HepG2 (cell line): ENCODE results near the gene PSMA7. TPM values are rescaled to one million over a fixed set of nuclear protein-coding genes. Genes with fewer than 3 reads are reported as not detected.
A peak's percentile ranks its signal among the peaks of the same experiment; 100 is the strongest.

Source experiments
- ATAC-seq: fragments of 200-7000 bp; cut with Tn5 transposase; 3 replicates; pipeline ENCODE4 v1.9.1; 2020; ENCODE audit warnings: mild to moderate bottlenecking, moderate library complexity
- BruUV-seq: library from RNA; stranded (reverse); fragments of 400-500 nt; replicated peaks from 2 replicates; lab custom pipeline; 2021; lab: Mats Ljungman, UMichigan
- CTCF ChIA-PET: fragments of 300-600 bp; formaldehyde crosslinking; extraction: SDS; loops from one replicate; lab custom pipeline; 2021; ENCODE audit warnings: low total read pairs, inconsistent platforms, low intra/inter-chr PET ratio; lab: Yijun Ruan, JAX
- POLR2A ChIA-PET: fragments of 350-600 bp; sonication (Branson Sonifier 250); formaldehyde crosslinking; loops from one replicate; lab custom pipeline; 2020; ENCODE audit warnings: antibody characterized with exemption, inconsistent platforms; lab: Yijun Ruan, JAX
- DNase-seq: peaks from one replicate; pipeline ENCODE4 v3.0.0-alpha.2; 2015; ENCODE audit warnings: low spot score
- FAIRE-seq: peaks from 3 replicates; lab custom pipeline; 2011; peaks lifted over from hg19 to GRCh38; lab: Jason Lieb, UNC
- H2AFZ ChIP-seq: one replicate; pipeline ENCODE4 v1.6.1; 2011; ENCODE audit warnings: low read length, inconsistent platforms
- H3K27ac ChIP-seq: fragments of 300-600 bp; 3 replicates; pipeline ENCODE4 v1.8.0; 2011; ENCODE audit warnings: mixed run types, mild to moderate bottlenecking, mixed read lengths, low read length, inconsistent platforms; ENCODE audit not compliant: insufficient read depth; ENCODE audit errors: extremely low read length
- H3K27me3 ChIP-seq, 2 experiments: fragments of 200-600 bp in 1 of 2; 2 replicates in 1 of 2; 3 replicates in 1 of 2; pipeline versions ENCODE4 v1.6.0 to v1.8.0; 2011; ENCODE audit warnings: low read length in 2 of 2, mild to moderate bottlenecking in 2 of 2, moderate library complexity in 2 of 2, inconsistent platforms in 1 of 2; ENCODE audit not compliant: insufficient read depth in 2 of 2, control insufficient read depth in 1 of 2
- H3K36me3 ChIP-seq, 2 experiments: fragments of 200-600 bp in 1 of 2; replicated peaks in 1 of 2; 2 replicates in 1 of 2; 3 replicates in 1 of 2; pipeline versions ENCODE4 v1.5.1 to v1.8.0; 2011; ENCODE audit warnings: low read length in 2 of 2, inconsistent platforms in 1 of 2; ENCODE audit not compliant: insufficient read depth in 2 of 2, control insufficient read depth in 1 of 2
- H3K4me1 ChIP-seq: 2 replicates; pipeline ENCODE4 v1.5.1; 2012; ENCODE audit warnings: low read length, inconsistent platforms; ENCODE audit not compliant: insufficient read depth
- H3K4me2 ChIP-seq: 2 replicates; pipeline ENCODE4 v1.6.0; 2011; ENCODE audit warnings: low read depth, low read length, inconsistent platforms
- H3K4me3 ChIP-seq, 3 experiments: fragments of 200-600 bp in 1 of 3; sonication (generic), shearing (Covaris generic) in 1 of 3; replicated peaks in 1 of 3; 2 replicates each; pipeline ENCODE4 v1.5.1; 2011 to 2016; ENCODE audit warnings: low read length in 3 of 3, inconsistent platforms in 2 of 3, low read depth in 2 of 3, mild to moderate bottlenecking in 2 of 3, control low read depth in 1 of 3, mixed read lengths in 1 of 3; ENCODE audit not compliant: insufficient read depth in 1 of 3
- H3K79me2 ChIP-seq: one replicate; pipeline ENCODE4 v1.6.1; 2011; ENCODE audit warnings: low read length, inconsistent platforms; ENCODE audit not compliant: insufficient read depth
- H3K9ac ChIP-seq: 2 replicates; pipeline ENCODE4 v1.6.0; 2011; ENCODE audit warnings: mild to moderate bottlenecking, low read depth, low read length, inconsistent platforms; ENCODE audit not compliant: insufficient read depth
- H3K9me3 ChIP-seq: 2 replicates; pipeline ENCODE4 v1.5.1; 2012; ENCODE audit warnings: mild to moderate bottlenecking, low read length
- H4K20me1 ChIP-seq: 2 replicates; pipeline ENCODE4 v1.6.0; 2011; ENCODE audit warnings: inconsistent platforms, mild to moderate bottlenecking, low read length, moderate library complexity; ENCODE audit not compliant: insufficient read depth
- AGO2 ChIP-seq: fragments of 200-400 bp; formaldehyde crosslinking; optimal IDR thresholded peaks from 2 replicates; pipeline ENCODE3; 2017; ENCODE audit warnings: mild to moderate bottlenecking, low read depth, low read length, moderate library complexity
- CCAR2 ChIP-seq: fragments of 200-400 bp; formaldehyde crosslinking; optimal IDR thresholded peaks from 2 replicates; pipeline ENCODE3; 2018; ENCODE audit warnings: low read depth, mild to moderate bottlenecking, low read length, moderate library complexity
- MATR3 ChIP-seq: sonication (generic); formaldehyde crosslinking; IDR thresholded peaks from 2 replicates; pipeline ENCODE4 v1.4.0; 2020; ENCODE audit warnings: missing genetic modification reagents
- ZNF572 ChIP-seq: sonication (generic); formaldehyde crosslinking; IDR thresholded peaks from 2 replicates; pipeline ENCODE4 v1.5.1; 2020; ENCODE audit warnings: mild to moderate bottlenecking, missing genetic modification reagents
- ZNF589 ChIP-seq: sonication (generic); formaldehyde crosslinking; conservative IDR thresholded peaks from 2 replicates; pipeline ENCODE4 v1.8.0; 2022; ENCODE audit warnings: mild to moderate bottlenecking, moderate library complexity, missing genetic modification reagents
- WGBS: methylation state at CpG from one replicate; pipeline ENCODE4 v1.1.6; 2017; ENCODE audit warnings: low lambda C conversion rate; 5-methylcytosine and 5-hydroxymethylcytosine counted together
- in situ Hi-C: cut with HindIII; loops from 2 replicates; pipeline ENCODE4 v1.10.0; 2017; ENCODE audit warnings: low pct_unique_long_range_greater_than_20kb; ENCODE audit not compliant: extremely low pct_ligation_motif_present
- intact Hi-C: fragments of 100-400 bp; cut with micrococcal nuclease; formaldehyde crosslinking; loops from one replicate; pipeline ENCODE4 v1.10.0; 2022; ENCODE audit not compliant: unreplicated experiment
- polyA plus RNA-seq, 8 experiments: library from polyadenylated mRNA; depleted of rRNA in 3 of 8; stranded (reverse) in 7 of 8; unstranded in 1 of 8; fragments of >200 nt; fragmentation: Illumina TruSeq in 4 of 8; extraction: Trizol in 4 of 8; gene quantifications; 2 replicates each; pipeline versions ENCODE4 v1.2.1 to v1.2.3, GENCODE V29; 2011 to 2016; ENCODE audit warnings: low read depth in 4 of 8, missing spikeins in 1 of 8, mixed read lengths in 1 of 8; ENCODE audit not compliant: insufficient read depth in 1 of 8
- total RNA-seq, 5 experiments: library from RNA; depleted of rRNA; stranded (reverse); fragments of >200 nt; fragmentation: Illumina TruSeq; extraction: Trizol; gene quantifications; 2 replicates each; pipeline ENCODE4 v1.2.3, GENCODE V29; 2016; ENCODE audit warnings: low read depth in 1 of 5

The PSMA7 gene
- total and polyA plus RNA-seq, 2 of the 13 experiments (the other 11 are each of a cell fraction or from before 2014, with no cell fraction given) = 531 to 631 TPM

DNA sequence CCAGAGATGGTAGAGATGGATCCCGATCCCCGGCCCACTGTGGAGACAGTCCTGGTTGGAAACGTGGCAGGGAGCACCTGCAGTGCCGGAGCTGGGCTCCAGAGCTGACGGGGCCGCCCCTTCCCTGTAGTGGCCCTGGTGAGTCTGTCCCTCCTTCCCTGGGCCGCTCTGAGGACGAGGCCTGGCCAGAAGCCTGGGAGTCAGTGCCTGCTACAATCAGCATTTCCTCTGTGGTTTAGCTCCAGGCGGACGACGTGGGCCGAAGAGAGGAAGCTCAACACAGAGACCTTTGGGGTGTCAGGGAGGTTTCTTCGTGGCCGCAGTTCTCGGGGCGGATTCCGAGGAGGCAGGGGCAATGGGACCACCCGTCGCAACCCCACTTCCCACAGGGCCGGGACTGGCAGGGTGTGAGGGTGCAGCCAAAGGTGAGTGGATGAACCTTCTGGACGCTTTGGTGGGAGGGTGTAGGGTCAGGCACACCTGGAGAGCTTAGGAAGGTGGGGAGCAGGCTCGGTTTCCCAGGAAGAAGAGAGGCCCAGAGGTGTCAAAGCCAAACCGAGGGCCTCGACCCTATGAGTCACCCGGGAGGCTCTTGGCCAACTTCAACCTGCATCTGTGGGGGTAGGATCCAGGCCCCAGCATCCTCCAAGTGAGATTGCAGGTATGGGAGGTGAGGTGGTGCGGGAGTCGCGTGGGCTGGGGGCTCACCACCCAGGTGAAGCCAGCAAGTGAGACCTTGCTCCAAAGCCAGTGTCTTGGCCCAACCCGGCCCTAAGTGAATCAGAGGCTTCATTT lies 9.9 kb downstream of the PSMA7 start (continued):
- TF ChIP-seq AGO2 = peak; percentile 74
- no peak for TF ChIP-seq CCAR2

DNA sequence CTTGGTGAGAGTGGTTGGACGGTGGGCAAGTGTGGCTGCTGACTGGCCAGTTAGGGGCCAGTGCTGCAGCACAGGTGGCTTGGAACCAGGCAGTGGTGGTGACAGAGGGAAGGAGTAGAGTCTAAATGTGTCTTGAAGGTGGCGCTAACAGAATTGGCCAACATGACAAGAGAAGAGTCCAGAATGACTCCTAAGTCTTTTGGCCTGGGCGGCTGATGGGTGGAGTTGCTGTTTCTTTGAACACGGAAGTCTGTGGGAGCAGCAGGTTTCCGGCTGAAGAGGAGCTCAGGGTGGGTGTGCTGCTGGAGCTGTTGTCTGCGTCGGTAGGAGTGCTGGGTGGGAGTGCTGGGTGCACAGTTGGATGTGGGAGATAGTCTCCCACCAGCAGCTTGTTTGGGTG lies 10.8 kb downstream of the PSMA7 start:
- 95% methylated on average over 7 of the region's 7 CpGs for WGBS
- FAIRE-seq = no peak
- Histone ChIP-seq H3K27me3 (no peaks in the 10 kb centered on the region), H3K4me1 (peaks cover 31% of the 10 kb centered on the region), H3K9me3 (no peaks in the 10 kb centered on the region), H3K4me2 (no peak overlapping the region), H3K36me3 (peaks cover 67 to 92% of the 10 kb centered on the region in 2 experiments), H4K20me1 (peaks cover 28% of the 10 kb centered on the region), H3K27ac (no peak overlapping the region), H3K4me3 (no peak overlapping the region), H3K9ac (no peak overlapping the region), H3K79me2 (no peaks in the 10 kb centered on the region), H2AFZ (no peak overlapping the region)
- DNase-seq = no peak
- intact Hi-C loops (no loop called here), in situ Hi-C loops (no loop called here)
- CTCF ChIA-PET = no interaction called here
- BruUV-seq = no TSS peak
- no peak for ATAC-seq
- TF ChIP-seq ZNF589 (CRISPR knock-in tag) (0 out of 2 replicates have a peak, but pooled peaks have one; percentile 8), ZNF572 (0 out of 2 replicates have a peak, but pooled peaks have one; percentile 32), MATR3 (CRISPR knock-in tag) (no peak)
- POLR2A ChIA-PET = interaction anchor here (1.5 to 7.8 kb wide), 2 partner anchors 9 to 10 kb away, joined by 4 to 86 read pairs; partner anchors contain the start of gene LSM14B
